PC-3 (cell line): Measurements from ENCODE around the gene DSCAM.

Experiments
- CTCF ChIP-seq: fragments of 300-600 bp; sonication (generic); conservative IDR thresholded peaks from 2 replicates; pipeline ENCODE4 v1.5.1; 2017; ENCODE audit warnings: antibody characterized with exemption, low read depth, mild to moderate bottlenecking, low read length
- EZH2 ChIP-seq: fragments of 300-600 bp; sonication (generic); IDR thresholded peaks from one replicate; pipeline ENCODE4 v1.6.1; 2017; ENCODE audit warnings: antibody characterized with exemption, mild to moderate bottlenecking, low read length; ENCODE audit not compliant: unreplicated experiment
- EZH2phosphoT487 ChIP-seq: fragments of 300-600 bp; sonication (generic); IDR thresholded peaks from 2 replicates; pipeline ENCODE4 v1.6.1; 2018; ENCODE audit warnings: mild to moderate bottlenecking, antibody characterized with exemption, low read length, borderline replicate concordance

DNA sequence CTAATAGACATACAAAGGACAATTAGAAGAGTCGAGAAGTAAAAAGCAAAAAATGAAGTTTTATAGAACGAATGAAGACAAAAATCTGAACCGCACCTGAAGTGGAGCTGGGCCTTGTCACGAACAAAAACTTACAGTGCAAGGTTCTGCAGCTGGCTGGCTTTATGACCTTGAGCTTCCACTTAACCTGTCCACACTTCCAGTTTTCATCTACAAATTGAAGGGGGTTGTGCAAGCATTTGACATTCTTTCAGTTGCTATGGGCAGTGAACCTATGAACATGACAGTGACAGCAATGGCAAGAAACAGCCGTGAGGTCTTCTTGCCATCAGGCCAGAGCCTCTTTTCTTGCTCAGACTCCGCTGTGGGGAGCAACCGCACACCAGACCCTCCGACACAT is 93.2 kb downstream of the DSCAM start:
- TF ChIP-seq CTCF, result no peak
- no peak for TF ChIP-seq EZH2
- TF ChIP-seq EZH2phosphoT487, result no peak
